Measurements from ENCODE around the gene SUSD2. TPM values are rescaled to one million over a fixed set of nuclear protein-coding genes. Genes with fewer than 3 reads are reported as not detected.

SUSD2 gene
- total RNA-seq, 1 experiment from 2014 or later, result 1.1 TPM

DNA sequence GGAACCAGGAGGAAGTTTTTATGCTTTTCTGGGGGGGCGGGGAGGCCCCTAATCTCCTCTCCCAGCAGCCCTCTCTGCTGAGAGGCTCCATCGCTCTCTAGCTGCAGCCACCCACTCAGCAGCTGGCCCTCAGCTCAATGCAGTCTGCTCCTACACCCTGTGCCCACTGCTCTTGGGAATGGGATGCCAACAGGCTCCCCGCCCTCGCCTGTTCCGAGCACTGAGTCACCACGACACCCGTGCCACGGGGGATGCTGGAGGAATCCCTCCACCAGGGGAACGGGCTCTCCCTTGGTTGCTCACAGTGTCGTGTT lies 23.5 kb upstream of the SUSD2 start:
- Mint-ChIP-seq H3K9me3 (no peaks in the 10 kb centered on the region), H3K36me3 (no peaks in the 10 kb centered on the region), H3K4me3 (no peak overlapping the region), H3K27me3 (ENCODE audit: low read depth) (0 out of 2 replicates have a peak, but pooled peaks cover 3% of the 10 kb centered on the region), H3K4me1 (peaks cover 21% of the 10 kb centered on the region), H3K27ac (no peak overlapping the region)
- ATAC-seq, result no peak
- no peak for DNase-seq (ENCODE audit: low spot score)
- ChIA-PET POLR2A (no interaction called here), CTCF (interaction anchor here (0.5 to 6.6 kb wide), 23 partner anchors 9 to 300 kb away, joined by 3 to 99 read pairs (median 14); partner anchors contain the start of genes CABIN1, SLC2A11 and SUSD2)
- TF ChIP-seq, protein P1, sequence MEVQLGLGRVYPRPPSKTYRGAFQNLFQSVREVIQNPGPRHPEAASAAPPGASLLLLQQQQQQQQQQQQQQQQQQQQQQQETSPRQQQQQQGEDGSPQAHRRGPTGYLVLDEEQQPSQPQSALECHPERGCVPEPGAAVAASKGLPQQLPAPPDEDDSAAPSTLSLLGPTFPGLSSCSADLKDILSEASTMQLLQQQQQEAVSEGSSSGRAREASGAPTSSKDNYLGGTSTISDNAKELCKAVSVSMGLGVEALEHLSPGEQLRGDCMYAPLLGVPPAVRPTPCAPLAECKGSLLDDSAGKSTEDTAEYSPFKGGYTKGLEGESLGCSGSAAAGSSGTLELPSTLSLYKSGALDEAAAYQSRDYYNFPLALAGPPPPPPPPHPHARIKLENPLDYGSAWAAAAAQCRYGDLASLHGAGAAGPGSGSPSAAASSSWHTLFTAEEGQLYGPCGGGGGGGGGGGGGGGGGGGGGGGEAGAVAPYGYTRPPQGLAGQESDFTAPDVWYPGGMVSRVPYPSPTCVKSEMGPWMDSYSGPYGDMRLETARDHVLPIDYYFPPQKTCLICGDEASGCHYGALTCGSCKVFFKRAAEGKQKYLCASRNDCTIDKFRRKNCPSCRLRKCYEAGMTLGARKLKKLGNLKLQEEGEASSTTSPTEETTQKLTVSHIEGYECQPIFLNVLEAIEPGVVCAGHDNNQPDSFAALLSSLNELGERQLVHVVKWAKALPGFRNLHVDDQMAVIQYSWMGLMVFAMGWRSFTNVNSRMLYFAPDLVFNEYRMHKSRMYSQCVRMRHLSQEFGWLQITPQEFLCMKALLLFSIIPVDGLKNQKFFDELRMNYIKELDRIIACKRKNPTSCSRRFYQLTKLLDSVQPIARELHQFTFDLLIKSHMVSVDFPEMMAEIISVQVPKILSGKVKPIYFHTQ (CRISPR knock-in tag; IDR thresholded peaks at IDR 0.05), result no peak
- TF ChIP-seq CREM (CRISPR knock-in tag; IDR thresholded peaks at IDR 0.05) (no peak), NFYB (CRISPR knock-in tag; conservative IDR thresholded peaks at IDR 0.05; ENCODE audit: low read depth) (no peak), NR3C1 (CRISPR knock-in tag; conservative IDR thresholded peaks at IDR 0.05; ENCODE audit: low read depth) (no peak), ZNF416 (CRISPR knock-in tag; IDR thresholded peaks at IDR 0.05) (no peak)
- TF ChIP-seq, protein P2, sequence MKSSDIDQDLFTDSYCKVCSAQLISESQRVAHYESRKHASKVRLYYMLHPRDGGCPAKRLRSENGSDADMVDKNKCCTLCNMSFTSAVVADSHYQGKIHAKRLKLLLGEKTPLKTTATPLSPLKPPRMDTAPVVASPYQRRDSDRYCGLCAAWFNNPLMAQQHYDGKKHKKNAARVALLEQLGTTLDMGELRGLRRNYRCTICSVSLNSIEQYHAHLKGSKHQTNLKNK (CRISPR knock-in tag; IDR thresholded peaks at IDR 0.05), result no peak
- TF ChIP-seq, protein P3, sequence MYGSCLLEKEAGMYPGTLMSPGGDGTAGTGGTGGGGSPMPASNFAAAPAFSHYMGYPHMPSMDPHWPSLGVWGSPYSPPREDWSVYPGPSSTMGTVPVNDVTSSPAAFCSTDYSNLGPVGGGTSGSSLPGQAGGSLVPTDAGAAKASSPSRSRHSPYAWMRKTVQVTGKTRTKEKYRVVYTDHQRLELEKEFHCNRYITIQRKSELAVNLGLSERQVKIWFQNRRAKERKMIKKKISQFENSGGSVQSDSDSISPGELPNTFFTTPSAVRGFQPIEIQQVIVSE (CRISPR knock-in tag; IDR thresholded peaks at IDR 0.05; ENCODE audit: borderline replicate concordance), result no peak
- TF ChIP-seq, protein P4, sequence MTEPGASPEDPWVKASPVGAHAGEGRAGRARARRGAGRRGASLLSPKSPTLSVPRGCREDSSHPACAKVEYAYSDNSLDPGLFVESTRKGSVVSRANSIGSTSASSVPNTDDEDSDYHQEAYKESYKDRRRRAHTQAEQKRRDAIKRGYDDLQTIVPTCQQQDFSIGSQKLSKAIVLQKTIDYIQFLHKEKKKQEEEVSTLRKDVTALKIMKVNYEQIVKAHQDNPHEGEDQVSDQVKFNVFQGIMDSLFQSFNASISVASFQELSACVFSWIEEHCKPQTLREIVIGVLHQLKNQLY (CRISPR knock-in tag; IDR thresholded peaks at IDR 0.05), result no peak
- TF ChIP-seq, protein P5, sequence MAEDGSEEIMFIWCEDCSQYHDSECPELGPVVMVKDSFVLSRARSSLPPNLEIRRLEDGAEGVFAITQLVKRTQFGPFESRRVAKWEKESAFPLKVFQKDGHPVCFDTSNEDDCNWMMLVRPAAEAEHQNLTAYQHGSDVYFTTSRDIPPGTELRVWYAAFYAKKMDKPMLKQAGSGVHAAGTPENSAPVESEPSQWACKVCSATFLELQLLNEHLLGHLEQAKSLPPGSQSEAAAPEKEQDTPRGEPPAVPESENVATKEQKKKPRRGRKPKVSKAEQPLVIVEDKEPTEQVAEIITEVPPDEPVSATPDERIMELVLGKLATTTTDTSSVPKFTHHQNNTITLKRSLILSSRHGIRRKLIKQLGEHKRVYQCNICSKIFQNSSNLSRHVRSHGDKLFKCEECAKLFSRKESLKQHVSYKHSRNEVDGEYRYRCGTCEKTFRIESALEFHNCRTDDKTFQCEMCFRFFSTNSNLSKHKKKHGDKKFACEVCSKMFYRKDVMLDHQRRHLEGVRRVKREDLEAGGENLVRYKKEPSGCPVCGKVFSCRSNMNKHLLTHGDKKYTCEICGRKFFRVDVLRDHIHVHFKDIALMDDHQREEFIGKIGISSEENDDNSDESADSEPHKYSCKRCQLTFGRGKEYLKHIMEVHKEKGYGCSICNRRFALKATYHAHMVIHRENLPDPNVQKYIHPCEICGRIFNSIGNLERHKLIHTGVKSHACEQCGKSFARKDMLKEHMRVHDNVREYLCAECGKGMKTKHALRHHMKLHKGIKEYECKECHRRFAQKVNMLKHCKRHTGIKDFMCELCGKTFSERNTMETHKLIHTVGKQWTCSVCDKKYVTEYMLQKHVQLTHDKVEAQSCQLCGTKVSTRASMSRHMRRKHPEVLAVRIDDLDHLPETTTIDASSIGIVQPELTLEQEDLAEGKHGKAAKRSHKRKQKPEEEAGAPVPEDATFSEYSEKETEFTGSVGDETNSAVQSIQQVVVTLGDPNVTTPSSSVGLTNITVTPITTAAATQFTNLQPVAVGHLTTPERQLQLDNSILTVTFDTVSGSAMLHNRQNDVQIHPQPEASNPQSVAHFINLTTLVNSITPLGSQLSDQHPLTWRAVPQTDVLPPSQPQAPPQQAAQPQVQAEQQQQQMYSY (CRISPR knock-in tag; IDR thresholded peaks at IDR 0.05), result no peak

DNA sequence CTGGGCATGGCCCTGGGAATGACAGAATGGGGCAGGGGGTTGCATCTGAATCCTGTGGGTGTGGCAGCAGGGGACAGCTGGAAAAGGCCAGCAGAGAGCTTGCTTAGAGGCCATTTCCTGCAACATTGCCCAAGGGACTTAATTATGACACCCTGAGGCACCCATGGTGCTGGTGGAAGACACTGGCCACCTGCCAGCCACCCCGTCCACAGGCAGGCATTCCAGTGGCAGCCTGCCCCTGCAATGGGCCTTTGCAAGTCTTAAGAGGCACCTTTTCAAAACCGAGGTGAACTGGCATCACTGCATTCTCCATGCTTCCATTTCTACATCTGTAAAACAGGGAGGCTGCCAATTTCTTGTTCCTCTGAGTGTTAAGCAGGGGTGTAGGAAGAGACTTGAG lies 21.6 kb upstream of the SUSD2 start:
- no peak overlapping the region for H3K4me3 Mint-ChIP-seq
- H3K27ac Mint-ChIP-seq, result no peak overlapping the region; the same call in 1 of the 2 replicates
- ATAC-seq (no peak), DNase-seq (ENCODE audit: low spot score) (no peak)
- no peaks in the 10 kb centered on the region for H3K9me3 Mint-ChIP-seq
- ChIA-PET POLR2A (no interaction called here), CTCF (interaction anchor here (0.9 to 5.5 kb wide), 3 partner anchors 15 to 26 kb away, joined by 5 to 96 read pairs (median 6); no protein-coding TSS in a partner anchor)
- H3K36me3 Mint-ChIP-seq, result no peaks in the 10 kb centered on the region
- H3K4me1 Mint-ChIP-seq, result peaks cover 20% of the 10 kb centered on the region
- TF ChIP-seq JUN (CRISPR knock-in tag; IDR thresholded peaks at IDR 0.05), result no peak
- no peak for TF ChIP-seq KAT7 (CRISPR knock-in tag; IDR thresholded peaks at IDR 0.05; ENCODE audit: borderline replicate concordance)
- TF ChIP-seq MXD4 (CRISPR knock-in tag; IDR thresholded peaks at IDR 0.05; ENCODE audit: borderline replicate concordance), result no peak
- TF ChIP-seq, protein P6, sequence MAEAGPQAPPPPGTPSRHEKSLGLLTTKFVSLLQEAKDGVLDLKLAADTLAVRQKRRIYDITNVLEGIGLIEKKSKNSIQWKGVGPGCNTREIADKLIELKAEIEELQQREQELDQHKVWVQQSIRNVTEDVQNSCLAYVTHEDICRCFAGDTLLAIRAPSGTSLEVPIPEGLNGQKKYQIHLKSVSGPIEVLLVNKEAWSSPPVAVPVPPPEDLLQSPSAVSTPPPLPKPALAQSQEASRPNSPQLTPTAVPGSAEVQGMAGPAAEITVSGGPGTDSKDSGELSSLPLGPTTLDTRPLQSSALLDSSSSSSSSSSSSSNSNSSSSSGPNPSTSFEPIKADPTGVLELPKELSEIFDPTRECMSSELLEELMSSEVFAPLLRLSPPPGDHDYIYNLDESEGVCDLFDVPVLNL (CRISPR knock-in tag; IDR thresholded peaks at IDR 0.05; ENCODE audit: borderline replicate concordance, low read depth), result no peak
- TF ChIP-seq, protein P7, sequence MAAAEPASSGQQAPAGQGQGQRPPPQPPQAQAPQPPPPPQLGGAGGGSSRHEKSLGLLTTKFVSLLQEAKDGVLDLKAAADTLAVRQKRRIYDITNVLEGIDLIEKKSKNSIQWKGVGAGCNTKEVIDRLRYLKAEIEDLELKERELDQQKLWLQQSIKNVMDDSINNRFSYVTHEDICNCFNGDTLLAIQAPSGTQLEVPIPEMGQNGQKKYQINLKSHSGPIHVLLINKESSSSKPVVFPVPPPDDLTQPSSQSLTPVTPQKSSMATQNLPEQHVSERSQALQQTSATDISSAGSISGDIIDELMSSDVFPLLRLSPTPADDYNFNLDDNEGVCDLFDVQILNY (CRISPR knock-in tag; IDR thresholded peaks at IDR 0.05), result no peak
- 0 out of 2 replicates have a peak, but pooled peaks cover 3% of the 10 kb centered on the region for H3K27me3 Mint-ChIP-seq (ENCODE audit: low read depth)

All from WTC11 (cell line).